Left kidney (tissue), 2 donors: Measurements from ENCODE around the gene NEGR1. TPM values are rescaled to one million over a fixed set of nuclear protein-coding genes. Genes with fewer than 3 reads are reported as not detected.
A peak's percentile ranks its signal among the peaks of the same experiment; 100 is the strongest.

ENCODE experiments used
- DNase-seq: peaks from one replicate; pipeline ENCODE4 v3.0.0-alpha.2; 2013
- polyA plus RNA-seq: library from polyadenylated mRNA; unstranded; fragments of 120-200 nt; gene quantifications from one replicate; pipeline ENCODE4 v1.2.1, GENCODE V29; 2013; ENCODE audit not compliant: insufficient read length

Gene NEGR1
- polyA plus RNA-seq, 1 donor: 4.9 TPM

DNA sequence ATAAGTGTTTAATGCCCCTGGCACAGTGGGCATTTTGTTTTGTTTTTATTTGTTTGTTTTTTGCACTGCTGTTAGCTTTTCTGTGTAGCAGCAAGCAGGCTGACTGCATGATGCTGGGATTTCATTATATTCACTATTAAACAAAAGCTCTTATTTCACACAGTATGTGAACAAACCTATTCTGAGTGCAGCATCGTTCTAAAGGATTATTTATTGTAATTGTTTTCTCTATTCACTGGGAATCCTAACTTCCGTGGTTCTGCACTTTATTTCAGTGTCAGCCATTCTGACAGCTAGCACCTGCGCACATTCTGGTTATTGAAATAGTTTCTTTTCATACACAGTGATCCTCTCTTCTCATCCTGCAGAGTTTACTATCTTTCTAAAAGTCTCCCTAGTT lies 595.0 kb downstream of the NEGR1 start:
- DNase-seq: no peak

DNA sequence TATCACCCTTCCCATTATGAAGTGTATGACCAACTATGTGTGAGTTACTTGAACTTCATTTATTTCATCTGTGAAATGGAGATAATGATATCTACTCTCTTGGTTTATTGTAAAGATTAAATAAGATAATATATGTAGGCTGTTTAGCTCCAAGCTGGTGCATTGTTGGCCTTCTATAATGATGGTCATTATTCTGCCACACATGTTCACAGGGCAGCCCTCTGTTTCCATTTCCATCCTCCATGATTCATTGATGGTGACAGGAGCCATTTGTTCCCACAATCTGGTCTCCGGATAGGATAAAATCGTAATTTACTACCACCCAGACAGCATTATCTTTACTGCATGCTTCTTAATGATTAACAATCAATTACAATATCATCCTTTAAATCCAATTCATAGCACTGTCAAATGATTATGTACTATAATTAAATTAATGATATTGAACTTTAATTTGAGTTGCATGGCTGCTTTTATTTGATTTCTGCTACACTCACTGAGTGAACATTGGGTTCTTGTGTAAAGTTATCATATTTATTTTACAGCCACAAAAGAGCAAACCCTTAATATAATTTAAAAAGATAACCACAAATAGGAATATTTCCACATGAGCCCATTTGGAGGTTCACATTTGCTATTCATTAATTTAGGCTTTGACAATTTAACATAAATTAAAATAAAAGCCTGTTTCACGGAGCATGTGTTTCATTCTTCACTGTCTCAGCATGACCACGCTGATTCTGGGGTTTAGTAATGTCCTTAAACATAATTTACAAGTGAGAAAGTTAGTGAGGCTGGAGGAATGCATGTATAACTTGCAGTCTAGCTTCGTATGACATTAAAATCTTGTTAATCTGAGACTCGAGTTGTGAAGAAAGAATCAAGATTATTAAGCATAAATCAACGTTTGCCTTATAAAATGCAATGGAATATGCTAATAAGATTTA lies 605.1 kb downstream of the NEGR1 start:
- DNase-seq: peak; percentile 42

DNA sequence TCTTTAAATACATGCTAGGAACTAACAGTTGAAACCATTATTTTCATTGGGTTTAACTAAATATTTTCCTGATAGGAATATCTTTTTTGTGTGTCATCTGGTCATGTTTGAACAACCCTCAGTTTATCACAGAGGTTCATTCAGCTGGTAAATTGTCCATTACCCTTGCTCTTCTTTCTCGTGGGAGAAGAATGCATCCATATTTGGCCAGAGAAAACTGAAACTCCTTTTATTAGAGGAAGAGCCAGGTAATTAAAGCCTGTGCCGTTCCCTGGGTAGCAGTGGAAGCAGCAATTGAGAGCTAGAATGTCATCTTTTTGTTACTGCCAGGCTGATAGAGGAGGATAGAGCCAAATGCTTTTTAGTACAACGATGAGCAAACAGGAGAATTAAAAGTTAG lies 614.3 kb downstream of the NEGR1 start:
- no peak for DNase-seq

DNA sequence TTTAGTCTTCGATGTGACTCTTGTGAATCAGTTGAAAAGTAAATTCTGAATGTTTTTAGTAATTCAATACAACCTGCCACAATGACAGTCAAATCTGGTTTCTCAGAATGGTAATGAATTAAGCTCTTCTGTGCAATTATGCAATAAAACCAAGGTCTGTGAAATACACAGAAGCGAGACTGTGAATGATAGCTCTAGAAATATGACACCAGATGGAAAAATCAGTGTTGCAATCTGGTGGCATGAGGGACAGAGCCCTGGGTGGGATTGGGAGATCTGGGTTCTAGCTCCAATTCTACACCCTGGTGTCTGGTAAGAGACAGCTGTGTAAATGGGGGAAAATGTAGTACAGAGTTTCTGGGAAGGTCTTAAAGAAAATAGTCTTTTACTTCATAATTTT lies 615.1 kb downstream of the NEGR1 start:
- DNase-seq: no peak

DNA sequence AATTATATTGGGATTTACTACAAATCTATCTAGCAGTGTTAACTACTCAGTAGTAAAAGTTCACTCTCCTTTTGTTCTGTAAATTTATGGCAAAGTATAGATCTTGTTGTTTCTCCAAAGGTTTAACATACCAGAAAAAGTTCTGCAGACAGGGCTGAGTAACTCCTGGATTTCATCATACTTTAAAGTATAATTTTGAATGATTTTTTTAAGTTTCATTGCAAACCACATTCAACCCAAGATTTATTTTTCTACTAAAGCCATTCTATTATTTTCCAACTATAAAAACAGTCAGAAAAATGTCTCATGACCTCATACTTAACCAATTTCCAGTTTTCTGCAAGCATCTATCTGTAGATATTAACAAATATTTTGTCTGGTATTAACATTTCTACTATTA lies 615.7 kb downstream of the NEGR1 start:
- DNase-seq: no peak

DNA sequence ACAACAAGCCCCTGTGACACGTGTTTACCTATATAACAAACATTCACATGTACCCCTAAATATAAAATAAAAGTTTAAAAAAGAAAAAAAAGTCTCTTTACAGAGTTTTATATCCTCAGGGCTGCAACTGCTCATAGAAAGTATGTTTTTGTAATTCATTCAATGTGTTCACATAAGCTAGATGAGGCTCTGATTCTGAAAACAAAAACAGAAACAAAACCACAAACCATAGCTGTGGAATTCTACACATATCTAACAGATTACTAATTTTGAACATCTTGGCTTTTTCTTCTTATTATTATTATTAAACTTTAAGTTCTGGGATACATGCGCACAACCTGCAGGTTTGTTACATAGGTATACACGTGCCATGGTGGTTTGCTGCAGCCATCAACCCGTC lies 621.9 kb downstream of the NEGR1 start:
- DNase-seq: no peak

DNA sequence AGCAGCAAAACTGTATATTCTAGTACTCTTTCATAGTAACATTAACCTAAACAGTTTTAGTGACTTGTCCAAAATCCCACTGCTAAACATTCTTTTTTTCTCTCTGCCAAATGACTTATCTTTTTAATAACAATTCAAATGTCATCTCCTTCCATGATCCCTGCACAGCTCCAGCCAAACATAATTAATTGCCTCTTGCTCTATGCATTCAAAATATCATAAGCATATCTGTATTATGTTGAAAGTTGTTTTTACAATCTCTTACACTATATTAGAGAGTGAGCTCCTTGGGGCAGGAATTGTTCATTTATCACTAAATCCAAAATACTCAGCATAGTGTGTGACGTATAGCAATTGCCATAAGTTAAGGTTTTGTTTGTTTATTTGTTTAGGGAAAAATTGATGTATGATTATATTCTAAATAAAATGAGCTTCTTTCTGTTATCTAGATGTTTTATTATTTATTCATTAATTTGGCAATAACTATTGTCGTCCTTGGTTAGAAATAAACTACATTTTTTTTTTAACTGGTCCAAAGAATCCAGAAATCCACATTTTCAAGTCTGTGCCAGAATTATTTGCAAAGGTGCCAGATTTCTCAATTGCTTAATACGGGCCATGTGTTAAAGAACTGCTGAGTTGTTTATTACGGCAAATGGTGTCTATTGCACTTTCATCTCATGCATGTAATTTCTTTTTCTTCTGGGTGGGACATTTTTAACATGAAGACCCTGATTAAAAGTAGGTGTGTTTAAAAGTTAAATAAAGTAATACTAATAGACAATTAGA lies 624.3 kb downstream of the NEGR1 start:
- no peak for DNase-seq

DNA sequence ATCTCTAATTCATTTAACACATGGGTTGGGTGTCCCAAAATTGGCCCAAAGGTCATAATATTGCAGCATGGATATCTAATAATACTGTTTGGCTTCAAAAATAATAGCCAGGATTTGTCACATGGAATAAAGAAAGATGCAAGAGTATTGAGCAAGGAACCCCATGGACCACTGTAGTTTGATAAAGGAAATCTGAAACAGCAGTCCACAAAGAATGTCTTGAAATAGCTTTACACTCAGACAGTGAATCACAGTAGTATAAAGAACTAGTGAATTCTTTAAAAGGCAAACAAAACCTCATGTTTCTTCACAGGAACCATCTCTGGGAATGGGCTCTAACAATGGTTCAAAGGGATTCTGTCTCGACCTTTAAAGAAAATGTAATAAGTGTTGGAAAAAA lies 625.4 kb downstream of the NEGR1 start:
- no peak for DNase-seq

DNA sequence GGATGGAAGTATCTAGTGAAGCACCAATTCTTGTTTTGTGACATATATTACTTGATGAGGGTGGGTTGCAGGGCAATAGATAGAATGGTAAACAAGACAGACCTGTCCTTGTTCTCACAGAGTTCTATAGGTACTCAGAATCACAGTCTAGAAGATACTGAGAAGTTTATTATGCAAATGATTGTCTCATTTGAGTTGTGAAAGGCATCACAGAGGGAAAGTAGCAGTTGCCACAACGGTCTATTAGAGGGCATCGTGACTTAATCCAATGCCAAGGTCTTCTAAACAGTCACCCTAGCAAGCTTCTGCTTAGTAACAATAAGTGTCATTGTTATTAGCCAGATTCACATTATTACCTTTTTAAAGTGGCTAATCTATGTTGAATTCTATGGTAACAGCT lies 626.7 kb downstream of the NEGR1 start:
- no peak for DNase-seq

DNA sequence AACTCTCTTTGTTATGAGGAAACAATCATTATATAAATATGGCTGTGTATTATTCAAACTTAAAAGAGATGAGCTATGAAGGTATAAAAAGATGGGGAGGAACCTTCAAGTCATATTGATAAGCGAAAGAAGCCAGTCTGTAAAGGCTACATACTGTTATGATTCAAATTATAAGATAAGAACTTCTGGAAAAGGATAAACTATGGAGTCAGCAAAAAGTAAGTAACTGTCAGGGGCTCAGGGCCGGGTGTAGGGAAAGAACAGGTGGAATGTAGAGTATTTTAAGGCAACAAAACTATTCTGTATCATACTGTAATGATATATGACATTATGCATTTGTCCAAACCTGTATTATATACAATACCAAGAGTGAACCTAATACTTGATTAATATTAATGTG lies 628.4 kb downstream of the NEGR1 start:
- DNase-seq: no peak

DNA sequence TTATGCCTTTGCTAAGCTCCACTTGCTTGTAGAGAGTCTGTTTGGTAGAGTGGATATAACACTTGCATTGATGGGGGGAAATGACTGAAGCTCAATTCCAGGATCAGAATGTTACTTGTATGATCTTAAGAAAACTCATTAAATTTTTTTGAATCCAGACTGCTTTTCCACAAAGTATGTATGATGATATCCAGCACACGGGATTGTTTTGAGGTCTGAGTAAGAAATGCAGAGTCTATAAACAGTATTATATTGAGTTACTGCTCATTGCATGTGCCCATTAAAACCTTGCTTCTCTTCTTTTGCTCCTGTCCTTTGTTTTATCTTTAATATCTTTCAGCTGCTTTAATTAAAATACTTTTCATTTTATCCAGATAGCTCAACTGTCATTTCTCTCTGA lies 631.1 kb downstream of the NEGR1 start:
- no peak for DNase-seq

DNA sequence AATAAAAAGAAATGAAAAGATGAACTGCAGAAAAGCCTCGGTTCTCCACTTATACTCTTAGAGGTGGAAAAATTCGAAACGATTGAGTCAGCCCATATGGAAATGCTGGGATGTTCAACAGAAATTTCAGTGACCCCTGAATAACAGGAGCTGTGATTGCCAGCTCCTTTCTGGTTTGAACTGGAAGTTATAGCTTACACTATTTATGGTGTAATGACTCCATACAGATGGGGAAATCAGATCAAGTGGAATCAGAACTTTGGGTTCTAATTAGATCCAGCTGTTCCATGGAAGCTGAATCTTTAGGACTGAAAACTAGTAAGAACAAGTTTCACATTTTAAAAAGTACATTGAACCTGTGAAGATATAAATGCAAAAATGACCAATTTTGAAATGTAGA lies 632.2 kb downstream of the NEGR1 start:
- no peak for DNase-seq

DNA sequence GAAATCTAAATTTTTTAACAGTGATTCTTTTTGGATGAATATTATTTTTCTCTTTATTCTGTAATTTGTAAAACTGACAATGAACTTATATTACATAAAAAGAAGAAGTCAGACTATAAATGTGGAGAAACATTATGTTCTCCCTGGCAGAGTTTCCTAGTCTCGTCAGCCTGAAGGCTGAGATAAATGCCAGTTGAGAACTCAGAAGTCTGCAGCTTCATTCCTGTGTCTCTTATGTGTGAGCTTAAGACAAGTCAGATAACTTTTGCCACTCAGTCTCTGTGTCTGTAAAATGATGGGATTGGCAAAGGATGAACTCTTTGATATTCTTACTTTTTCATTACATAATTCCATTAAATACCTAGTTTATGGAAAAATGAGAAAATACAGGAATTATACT lies 632.7 kb downstream of the NEGR1 start:
- no peak for DNase-seq

DNA sequence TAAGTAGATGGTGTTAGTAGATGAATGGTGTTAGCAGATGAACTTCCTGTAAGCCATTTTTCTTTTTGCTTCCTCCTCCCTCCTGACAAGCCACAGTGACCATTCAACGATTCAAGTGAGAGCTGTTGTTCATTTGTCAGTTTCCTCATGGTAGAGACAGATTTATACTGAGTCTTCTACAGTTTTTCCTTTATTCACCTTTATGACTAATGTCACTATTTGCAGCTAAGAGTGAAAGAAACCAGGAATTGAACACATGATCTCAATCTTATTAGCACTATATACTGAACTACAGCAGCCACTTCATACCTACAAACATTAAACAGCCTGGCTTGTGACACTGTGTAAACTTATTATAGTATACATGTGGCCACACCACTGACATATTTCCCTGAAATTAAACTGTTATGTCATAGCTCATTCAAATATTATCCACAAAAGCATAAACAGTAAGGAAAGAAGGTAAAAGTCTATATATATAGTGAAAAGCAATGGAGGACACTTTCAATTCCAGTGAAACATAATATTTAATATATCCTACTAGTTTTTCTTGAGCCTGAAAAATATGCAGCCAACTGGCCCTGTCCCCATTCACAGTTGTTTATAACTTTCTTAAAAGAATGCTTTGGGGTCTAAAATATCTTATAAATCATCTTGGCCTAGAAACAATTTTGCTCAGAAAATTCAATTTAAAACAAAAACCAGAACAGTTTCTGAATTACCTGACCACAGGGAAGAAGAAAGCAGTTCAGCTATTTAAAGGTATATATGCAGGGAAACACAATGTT lies 634.6 kb downstream of the NEGR1 start:
- DNase-seq: no peak

DNA sequence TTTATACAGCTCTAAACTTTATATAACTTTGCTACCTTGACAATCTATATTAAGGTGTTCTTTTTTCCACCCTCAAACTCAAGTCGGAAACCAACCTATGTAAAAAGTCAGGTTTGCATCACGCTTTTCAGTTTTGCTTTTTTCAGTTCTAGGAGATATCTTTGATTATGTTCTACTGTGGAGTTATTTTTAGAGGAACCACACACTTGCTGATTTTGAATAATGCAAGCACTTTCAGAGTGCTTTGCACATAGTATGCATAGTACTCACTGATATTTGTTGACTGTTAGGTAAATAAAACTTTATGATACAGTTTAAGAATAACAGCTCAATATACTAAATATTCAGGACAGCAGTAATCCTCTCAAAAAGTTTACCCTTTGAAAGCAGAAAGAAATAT lies 637.3 kb downstream of the NEGR1 start:
- no peak for DNase-seq

DNA sequence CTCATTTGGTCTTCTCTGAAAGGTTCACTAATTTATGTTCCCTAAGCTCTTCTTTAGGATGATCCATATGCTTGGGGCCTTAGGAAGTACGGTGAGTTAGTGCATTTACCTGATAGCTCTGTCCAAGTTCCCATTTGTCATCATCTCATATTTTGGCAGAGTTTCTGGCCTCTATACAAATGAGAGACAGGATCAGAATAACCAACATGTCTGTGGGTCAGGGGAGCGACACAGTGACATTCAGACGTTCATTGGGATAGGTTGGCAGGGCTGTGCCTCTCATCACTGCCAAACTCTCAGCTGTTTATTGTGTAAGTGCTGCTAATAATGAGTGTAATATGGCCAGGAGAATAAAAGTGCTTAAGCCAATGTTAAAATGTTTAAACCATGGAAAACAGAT lies 640.4 kb downstream of the NEGR1 start:
- DNase-seq: no peak

DNA sequence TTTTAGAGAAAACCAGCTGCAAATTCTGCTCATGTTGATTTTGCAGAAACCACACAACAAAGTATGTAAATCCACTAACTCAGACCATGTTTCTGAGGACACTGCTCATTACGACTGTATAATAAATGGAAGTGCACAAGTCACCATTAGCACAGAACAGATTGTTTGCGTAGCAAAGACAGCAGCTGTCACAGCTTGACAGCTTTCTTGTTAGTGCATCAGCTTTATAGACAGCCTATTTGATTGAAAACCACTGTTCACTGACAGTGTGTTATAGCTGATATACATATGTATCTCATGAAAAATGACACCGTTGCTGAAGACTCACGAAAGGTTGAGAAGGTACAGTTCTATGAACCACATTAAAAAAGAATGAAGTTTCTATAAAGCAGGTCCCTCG lies 641.3 kb downstream of the NEGR1 start:
- DNase-seq: no peak

DNA sequence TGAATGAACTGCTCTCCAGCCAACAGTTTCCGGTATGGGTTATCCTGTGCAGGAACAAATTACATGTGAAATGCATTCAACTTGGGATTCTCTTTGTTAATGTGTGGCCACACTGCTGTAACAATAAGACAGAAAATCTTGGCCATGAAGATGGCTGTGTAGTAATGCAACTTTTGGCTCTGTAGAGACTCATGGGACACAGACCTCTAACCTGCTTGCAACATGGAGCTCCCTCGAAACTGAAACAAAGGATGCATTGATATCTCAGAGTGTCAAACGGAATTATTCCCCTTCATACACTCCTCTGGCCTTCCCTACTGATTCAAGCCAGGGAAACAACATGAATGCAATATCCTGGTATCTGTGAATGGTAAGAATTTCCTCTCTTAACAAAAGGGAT lies 642.2 kb downstream of the NEGR1 start:
- DNase-seq: no peak

DNA sequence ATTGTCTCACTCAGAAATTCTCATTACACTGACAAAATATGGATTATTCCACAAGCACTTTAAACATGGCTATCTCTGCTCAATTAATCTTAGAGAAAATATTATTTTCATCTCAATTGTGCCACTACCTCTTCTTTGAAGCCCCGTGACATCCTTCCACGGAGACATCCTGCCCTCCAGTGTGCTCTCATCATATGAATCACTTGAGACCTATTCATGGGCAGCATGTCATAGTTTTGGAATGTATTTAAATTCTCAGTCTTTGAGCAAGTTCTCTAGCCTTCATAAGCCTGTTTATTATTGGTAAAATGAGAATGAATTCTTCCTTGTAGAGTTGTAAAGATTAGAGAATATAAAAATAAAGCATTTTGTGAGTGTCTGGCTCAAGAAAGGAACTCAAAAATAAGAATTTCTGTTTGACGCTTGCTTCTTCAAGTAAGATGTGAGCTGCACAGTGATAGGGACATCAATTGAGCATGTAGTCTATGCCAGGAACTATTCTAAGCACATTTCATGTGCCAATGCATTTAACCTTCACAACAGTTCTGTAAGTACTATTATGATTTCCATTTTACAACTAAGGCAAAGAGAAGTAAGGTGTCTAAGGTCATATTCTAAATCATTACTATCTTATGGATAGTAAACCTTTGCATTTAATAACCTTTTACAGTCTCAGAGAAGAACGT lies 644.1 kb downstream of the NEGR1 start:
- DNase-seq: no peak

DNA sequence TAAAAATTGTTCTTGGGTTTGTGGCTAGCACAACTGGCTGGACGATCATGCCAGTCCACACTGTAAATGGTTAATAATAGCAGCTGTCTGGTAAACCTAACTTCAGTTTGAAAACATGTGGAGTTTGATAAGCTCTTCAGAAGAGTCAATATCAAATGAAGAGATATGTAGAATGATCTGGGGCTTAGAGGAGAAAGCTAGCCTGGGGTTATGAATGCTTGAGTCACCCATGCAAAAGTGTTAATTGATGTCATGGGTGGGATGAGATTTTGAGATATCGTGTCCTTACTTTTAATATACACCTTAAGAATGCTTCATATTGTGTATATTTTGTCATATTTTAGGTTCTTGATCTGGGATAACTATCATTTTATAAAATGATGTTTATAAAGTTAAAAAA lies 646.8 kb downstream of the NEGR1 start:
- no peak for DNase-seq

DNA sequence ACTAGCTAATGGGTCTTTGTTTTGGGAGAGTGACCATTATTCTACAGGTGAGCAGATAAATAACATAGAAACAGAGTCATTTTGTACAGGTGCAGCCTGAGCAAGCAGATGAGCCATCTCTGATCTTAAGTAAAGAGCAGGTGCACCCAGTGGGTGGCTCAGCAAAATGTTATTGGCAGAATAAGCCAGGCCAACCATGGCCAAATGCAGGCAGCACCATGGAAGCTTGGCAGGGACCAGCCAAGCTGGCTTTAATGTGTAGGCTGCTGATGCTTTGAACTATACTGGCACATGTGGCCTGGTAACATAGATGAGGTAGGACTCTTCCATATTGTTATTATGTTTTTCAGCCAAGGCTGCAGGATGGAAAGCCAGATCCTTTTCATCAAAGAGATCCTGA lies 648.2 kb downstream of the NEGR1 start:
- no peak for DNase-seq

DNA sequence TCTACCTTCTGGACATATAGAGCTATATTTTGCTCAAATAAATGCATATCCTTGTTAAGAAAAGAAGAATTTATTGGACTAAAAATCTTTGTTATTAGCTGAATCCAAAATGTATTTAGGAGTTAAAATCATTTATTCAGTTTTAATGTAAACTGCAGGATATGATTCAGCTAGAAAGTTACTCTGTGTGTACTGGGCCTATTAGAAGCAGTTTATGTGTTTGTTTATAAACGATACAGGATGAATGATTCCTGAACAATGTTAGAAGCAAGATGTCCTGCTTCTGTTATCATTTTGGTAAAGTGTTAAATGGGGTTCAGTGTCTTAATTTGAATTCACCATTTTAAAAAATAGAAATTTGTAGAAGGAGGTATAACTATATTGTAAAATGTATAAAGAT lies 652.3 kb downstream of the NEGR1 start:
- DNase-seq: no peak
